ENCODE measurements around the gene SEMA5B. TPM values are rescaled to one million over a fixed set of nuclear protein-coding genes. Genes with fewer than 3 reads are reported as not detected.

The SEMA5B gene
- total and polyA plus RNA-seq, 2 donors (not counting 3 experiments of a cell fraction or from before 2014, with no cell fraction given): 0.07 TPM; not detected in 1

GRCh38 chr3:122934251-122934650 is 93.3 kb downstream of the SEMA5B start:
- H2AFZ ChIP-seq (ENCODE audit: low read depth, low read length): no peak overlapping the region
- no peak for DNase-seq (ENCODE audit: low read depth, low spot score)
- H3K27ac ChIP-seq (ENCODE audit: insufficient read depth, low read depth, low read length): no peak overlapping the region
- no peaks in the 10 kb centered on the region for H3K9me1 ChIP-seq (replicated peaks; ENCODE audit: control insufficient read depth, extremely low read depth, insufficient read depth, low read length)
- POLR2A ChIA-PET: no interaction called here
- no peaks in the 10 kb centered on the region for H3K4me1 ChIP-seq (ENCODE audit: control insufficient read depth, extremely low read depth, insufficient read depth, low read length)
- no peaks in the 10 kb centered on the region for H3K79me2 ChIP-seq (ENCODE audit: control insufficient read depth, insufficient read depth, low read length)
- H3K27me3 ChIP-seq (ENCODE audit: control insufficient read depth in 2 of 2, insufficient read depth in 2 of 2, low read length in 2 of 2): peaks cover 4 to 10% of the 10 kb centered on the region in 2 experiments
- no peaks in the 10 kb centered on the region for H3K36me3 ChIP-seq (ENCODE audit: control insufficient read depth in 2 of 2, extremely low read depth in 1 of 2, insufficient read depth in 2 of 2, low read length in 2 of 2)
- H3K4me2 ChIP-seq (ENCODE audit: insufficient read depth, low read length): no peak overlapping the region
- CTCF ChIA-PET: interaction anchor here (1.1 kb wide), 1 partner anchor 9 kb away, joined by 4 read pairs; no protein-coding TSS in a partner anchor
- TF ChIP-seq POLR2AphosphoS5 (IDR thresholded peaks at IDR 0.05; ENCODE audit: insufficient read depth, low read depth, low read length) (no peak), EZH2 (IDR thresholded peaks at IDR 0.05; ENCODE audit: borderline replicate concordance, low read depth, low read length, severe bottlenecking) (no peak), POLR2A (IDR thresholded peaks at IDR 0.05; ENCODE audit: low read depth, low read length) (no peak), JUN (IDR thresholded peaks at IDR 0.05; ENCODE audit: borderline replicate concordance, insufficient read depth, insufficient read length, low read depth) (no peak), MAX (IDR thresholded peaks at IDR 0.05; ENCODE audit: insufficient read depth, insufficient read length) (no peak), GATA2 (IDR thresholded peaks at IDR 0.05; ENCODE audit: insufficient read depth, insufficient read length, low read depth, low read length) (no peak), MYC (IDR thresholded peaks at IDR 0.05; ENCODE audit: low read depth, low read length) (no peak), FOS (IDR thresholded peaks at IDR 0.05; ENCODE audit: borderline replicate concordance, insufficient read depth, low read length) (no peak)
- TF ChIP-seq, protein P1, sequence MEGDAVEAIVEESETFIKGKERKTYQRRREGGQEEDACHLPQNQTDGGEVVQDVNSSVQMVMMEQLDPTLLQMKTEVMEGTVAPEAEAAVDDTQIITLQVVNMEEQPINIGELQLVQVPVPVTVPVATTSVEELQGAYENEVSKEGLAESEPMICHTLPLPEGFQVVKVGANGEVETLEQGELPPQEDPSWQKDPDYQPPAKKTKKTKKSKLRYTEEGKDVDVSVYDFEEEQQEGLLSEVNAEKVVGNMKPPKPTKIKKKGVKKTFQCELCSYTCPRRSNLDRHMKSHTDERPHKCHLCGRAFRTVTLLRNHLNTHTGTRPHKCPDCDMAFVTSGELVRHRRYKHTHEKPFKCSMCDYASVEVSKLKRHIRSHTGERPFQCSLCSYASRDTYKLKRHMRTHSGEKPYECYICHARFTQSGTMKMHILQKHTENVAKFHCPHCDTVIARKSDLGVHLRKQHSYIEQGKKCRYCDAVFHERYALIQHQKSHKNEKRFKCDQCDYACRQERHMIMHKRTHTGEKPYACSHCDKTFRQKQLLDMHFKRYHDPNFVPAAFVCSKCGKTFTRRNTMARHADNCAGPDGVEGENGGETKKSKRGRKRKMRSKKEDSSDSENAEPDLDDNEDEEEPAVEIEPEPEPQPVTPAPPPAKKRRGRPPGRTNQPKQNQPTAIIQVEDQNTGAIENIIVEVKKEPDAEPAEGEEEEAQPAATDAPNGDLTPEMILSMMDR (IDR thresholded peaks at IDR 0.05; ENCODE audit: extremely low read depth in 1 of 2, insufficient read depth in 1 of 2, low read depth in 1 of 2, low read length in 2 of 2): no peak
- BruUV-seq (replicated peaks): no TSS peak
- no peak overlapping the region for H3K4me3 ChIP-seq (replicated peaks in 1 of 3; ENCODE audit: insufficient read depth in 1 of 3, low read depth in 1 of 3, low read length in 3 of 3)
- no peaks in the 10 kb centered on the region for H3K9me3 ChIP-seq (replicated peaks; ENCODE audit: control insufficient read depth, insufficient read depth, low read length)
- no peak for FAIRE-seq
- intact Hi-C loops (cut with micrococcal nuclease): no loop called here
- dilution Hi-C loops (cut with MboI; ENCODE audit: extremely low pct_ligation_motif_present, low sequenced_read_pairs): no loop called here
- H4K20me1 ChIP-seq (replicated peaks; ENCODE audit: control insufficient read depth, extremely low read depth, insufficient read depth, low read length): no peaks in the 10 kb centered on the region
- H3K9ac ChIP-seq (replicated peaks; ENCODE audit: extremely low read depth, insufficient read depth, low read length): no peak overlapping the region

Data from endothelial cell of umbilical vein (primary cell).